ENCODE measurements around the gene AAMP.

Gene AAMP

GRCh38 chr2:218256612-218257350 is 13.2 kb downstream of the AAMP start:
- Histone ChIP-seq H3K36me3 (ENCODE audit: insufficient read depth, low read length) (peaks cover 41% of the 10 kb centered on the region), H3K4me3 (ENCODE audit: low read length) (no peak overlapping the region), H3K27me3 (ENCODE audit: insufficient read depth, low read length) (no peaks in the 10 kb centered on the region), H3K9me3 (ENCODE audit: low read length) (no peaks in the 10 kb centered on the region), H3K4me1 (ENCODE audit: insufficient read depth, low read length) (peaks cover 16% of the 10 kb centered on the region), H2AFZ (ENCODE audit: low read depth, low read length) (no peak overlapping the region)

GRCh38 chr2:218255446-218255845 is 14.5 kb downstream of the AAMP start:
- no peaks in the 10 kb centered on the region for H3K27me3 ChIP-seq (ENCODE audit: insufficient read depth, low read length)
- no peak overlapping the region for H3K4me3 ChIP-seq (ENCODE audit: low read length)
- H3K36me3 ChIP-seq (ENCODE audit: insufficient read depth, low read length) = peaks cover 54% of the 10 kb centered on the region
- peaks cover 2% of the 10 kb centered on the region for H3K4me1 ChIP-seq (ENCODE audit: insufficient read depth, low read length)
- H2AFZ ChIP-seq (ENCODE audit: low read depth, low read length) = no peak overlapping the region
- no peaks in the 10 kb centered on the region for H3K9me3 ChIP-seq (ENCODE audit: low read length)

- H3K4me1 ChIP-seq (ENCODE audit: insufficient read depth, low read length) = no peaks in the 10 kb centered on the region
- H2AFZ ChIP-seq (ENCODE audit: low read depth, low read length) = no peak overlapping the region
- no peaks in the 10 kb centered on the region for H3K9me3 ChIP-seq (ENCODE audit: low read length)
- no peaks in the 10 kb centered on the region for H3K27me3 ChIP-seq (ENCODE audit: insufficient read depth, low read length)
- H3K4me3 ChIP-seq (ENCODE audit: low read length) = no peak overlapping the region
- peaks cover 76% of the 10 kb centered on the region for H3K36me3 ChIP-seq (ENCODE audit: insufficient read depth, low read length)
These were observed 16.7 kb downstream of the AAMP start for GRCh38 chr2:218253232-218253625.

GRCh38 chr2:218252509-218253231 is 17.3 kb downstream of the AAMP start:
- Histone ChIP-seq H3K27me3 (ENCODE audit: insufficient read depth, low read length) (no peaks in the 10 kb centered on the region), H3K36me3 (ENCODE audit: insufficient read depth, low read length) (peaks cover 81% of the 10 kb centered on the region), H3K4me1 (ENCODE audit: insufficient read depth, low read length) (no peaks in the 10 kb centered on the region)

GRCh38 chr2:218249691-218250090 is 20.2 kb downstream of the AAMP start:
- Histone ChIP-seq H2AFZ (ENCODE audit: low read depth, low read length) (no peak overlapping the region), H3K4me3 (ENCODE audit: low read length) (no peak overlapping the region), H3K4me1 (ENCODE audit: insufficient read depth, low read length) (no peaks in the 10 kb centered on the region)

More at GRCh38 chr2:218252509-218253231, 17.3 kb downstream of the AAMP start:
- no peak overlapping the region for H2AFZ ChIP-seq (ENCODE audit: low read depth, low read length)
- H3K4me3 ChIP-seq (ENCODE audit: low read length) = no peak overlapping the region
- no peaks in the 10 kb centered on the region for H3K9me3 ChIP-seq (ENCODE audit: low read length)

GRCh38 chr2:218245214-218245613 is 24.7 kb downstream of the AAMP start:
- Histone ChIP-seq H3K4me1 (ENCODE audit: insufficient read depth, low read length) (no peaks in the 10 kb centered on the region), H3K4me3 (ENCODE audit: low read length) (no peak overlapping the region)

More at GRCh38 chr2:218249691-218250090, 20.2 kb downstream of the AAMP start:
- Histone ChIP-seq H3K36me3 (ENCODE audit: insufficient read depth, low read length) (peaks cover 87% of the 10 kb centered on the region), H3K27me3 (ENCODE audit: insufficient read depth, low read length) (no peaks in the 10 kb centered on the region), H3K9me3 (ENCODE audit: low read length) (no peaks in the 10 kb centered on the region)

GRCh38 chr2:218244665-218245064 is 25.3 kb downstream of the AAMP start:
- Histone ChIP-seq H2AFZ (ENCODE audit: low read depth, low read length) (no peak overlapping the region), H3K4me1 (ENCODE audit: insufficient read depth, low read length) (no peaks in the 10 kb centered on the region), H3K27me3 (ENCODE audit: insufficient read depth, low read length) (no peaks in the 10 kb centered on the region), H3K4me3 (ENCODE audit: low read length) (no peak overlapping the region), H3K9me3 (ENCODE audit: low read length) (no peaks in the 10 kb centered on the region), H3K36me3 (ENCODE audit: insufficient read depth, low read length) (peaks cover 83% of the 10 kb centered on the region)

More at GRCh38 chr2:218245214-218245613, 24.7 kb downstream of the AAMP start:
- Histone ChIP-seq H3K27me3 (ENCODE audit: insufficient read depth, low read length) (no peaks in the 10 kb centered on the region), H3K9me3 (ENCODE audit: low read length) (no peaks in the 10 kb centered on the region), H2AFZ (ENCODE audit: low read depth, low read length) (no peak overlapping the region), H3K36me3 (ENCODE audit: insufficient read depth, low read length) (peaks cover 85% of the 10 kb centered on the region)

- Histone ChIP-seq H3K9me3 (ENCODE audit: low read length) (no peaks in the 10 kb centered on the region), H3K36me3 (ENCODE audit: insufficient read depth, low read length) (peaks cover 82% of the 10 kb centered on the region), H2AFZ (ENCODE audit: low read depth, low read length) (no peak overlapping the region), H3K4me3 (ENCODE audit: low read length) (no peak overlapping the region), H3K4me1 (ENCODE audit: insufficient read depth, low read length) (no peaks in the 10 kb centered on the region), H3K27me3 (ENCODE audit: insufficient read depth, low read length) (no peaks in the 10 kb centered on the region)
These were observed 25.7 kb downstream of the AAMP start for GRCh38 chr2:218244204-218244603.

- no peaks in the 10 kb centered on the region for H3K9me3 ChIP-seq (ENCODE audit: low read length)
- peaks cover 85% of the 10 kb centered on the region for H3K36me3 ChIP-seq (ENCODE audit: insufficient read depth, low read length)
- H3K4me3 ChIP-seq (ENCODE audit: low read length) = no peak overlapping the region
- H3K27me3 ChIP-seq (ENCODE audit: insufficient read depth, low read length) = no peaks in the 10 kb centered on the region
- H2AFZ ChIP-seq (ENCODE audit: low read depth, low read length) = no peak overlapping the region
- no peaks in the 10 kb centered on the region for H3K4me1 ChIP-seq (ENCODE audit: insufficient read depth, low read length)
These were observed 31.1 kb downstream of the AAMP start for GRCh38 chr2:218238887-218239286.

- Histone ChIP-seq H3K27me3 (ENCODE audit: insufficient read depth, low read length) (no peaks in the 10 kb centered on the region), H3K4me1 (ENCODE audit: insufficient read depth, low read length) (no peaks in the 10 kb centered on the region), H3K36me3 (ENCODE audit: insufficient read depth, low read length) (peaks cover 80% of the 10 kb centered on the region), H3K9me3 (ENCODE audit: low read length) (no peaks in the 10 kb centered on the region), H2AFZ (ENCODE audit: low read depth, low read length) (no peak overlapping the region), H3K4me3 (ENCODE audit: low read length) (no peak overlapping the region)
These were observed 33.1 kb downstream of the AAMP start for GRCh38 chr2:218236829-218237228.

- peaks cover 82% of the 10 kb centered on the region for H3K36me3 ChIP-seq (ENCODE audit: insufficient read depth, low read length)
- no peaks in the 10 kb centered on the region for H3K27me3 ChIP-seq (ENCODE audit: insufficient read depth, low read length)
- H3K4me1 ChIP-seq (ENCODE audit: insufficient read depth, low read length) = no peaks in the 10 kb centered on the region
- no peak overlapping the region for H3K4me3 ChIP-seq (ENCODE audit: low read length)
- no peaks in the 10 kb centered on the region for H3K9me3 ChIP-seq (ENCODE audit: low read length)
- H2AFZ ChIP-seq (ENCODE audit: low read depth, low read length) = no peak overlapping the region
These were observed 34.9 kb downstream of the AAMP start for GRCh38 chr2:218235017-218235416.

- H3K4me3 ChIP-seq (ENCODE audit: low read length) = no peak overlapping the region
- no peak overlapping the region for H2AFZ ChIP-seq (ENCODE audit: low read depth, low read length)
- H3K4me1 ChIP-seq (ENCODE audit: insufficient read depth, low read length) = no peaks in the 10 kb centered on the region
- peaks cover 84% of the 10 kb centered on the region for H3K36me3 ChIP-seq (ENCODE audit: insufficient read depth, low read length)
- no peaks in the 10 kb centered on the region for H3K27me3 ChIP-seq (ENCODE audit: insufficient read depth, low read length)
- no peaks in the 10 kb centered on the region for H3K9me3 ChIP-seq (ENCODE audit: low read length)
These were observed 35.4 kb downstream of the AAMP start for GRCh38 chr2:218234521-218234920.

GRCh38 chr2:218233543-218233942 is 36.4 kb downstream of the AAMP start:
- H3K36me3 ChIP-seq (ENCODE audit: insufficient read depth, low read length) = peaks cover 84% of the 10 kb centered on the region

More at GRCh38 chr2:218233543-218233942, 36.4 kb downstream of the AAMP start:
- H2AFZ ChIP-seq (ENCODE audit: low read depth, low read length) = no peak overlapping the region
- no peak overlapping the region for H3K4me3 ChIP-seq (ENCODE audit: low read length)
- no peaks in the 10 kb centered on the region for H3K4me1 ChIP-seq (ENCODE audit: insufficient read depth, low read length)
- no peaks in the 10 kb centered on the region for H3K9me3 ChIP-seq (ENCODE audit: low read length)
- H3K27me3 ChIP-seq (ENCODE audit: insufficient read depth, low read length) = no peaks in the 10 kb centered on the region

Data from neuron (in vitro differentiated cells).